ENCODE measurements around the gene HEPACAM.

The HEPACAM gene

DNA sequence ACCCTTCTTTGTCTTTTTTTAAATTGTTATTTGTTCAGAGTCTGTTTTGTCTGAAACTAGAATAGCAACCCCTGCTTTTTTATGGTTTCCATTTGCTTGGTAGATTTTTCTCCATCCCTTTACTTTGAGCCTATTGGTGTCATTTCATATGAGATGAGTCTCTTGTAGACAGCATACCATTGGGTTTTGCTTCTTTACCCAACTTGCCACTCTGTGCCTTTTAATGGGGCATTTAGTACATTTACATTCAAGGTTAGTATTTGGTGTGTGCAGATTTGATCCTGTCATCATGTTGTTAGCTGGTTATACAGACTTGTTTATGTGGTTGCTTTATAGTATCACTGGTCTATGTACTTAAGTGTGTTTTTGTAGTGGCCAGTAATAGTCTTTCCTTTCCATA, 46.2 kb upstream of the HEPACAM start:
- H3K4me1 ChIP-seq (ENCODE audit: low read length), result no peaks in the 10 kb centered on the region
- no peak overlapping the region for H2AFZ ChIP-seq (ENCODE audit: low read depth, low read length)
- no peak overlapping the region for H3K4me3 ChIP-seq (ENCODE audit: low read length)
- H3K79me2 ChIP-seq (ENCODE audit: low read length), result no peaks in the 10 kb centered on the region
- no peaks in the 10 kb centered on the region for H3K27me3 ChIP-seq (ENCODE audit: low read depth, low read length)
- H4K20me1 ChIP-seq (ENCODE audit: insufficient read depth, low read length), result no peaks in the 10 kb centered on the region
- no peak overlapping the region for H3K27ac ChIP-seq (ENCODE audit: low read length)
- H3K4me2 ChIP-seq (ENCODE audit: low read length), result no peak overlapping the region
- TF ChIP-seq EZH2phosphoT487 (IDR thresholded peaks at IDR 0.05; ENCODE audit: low read depth), result no peak
- TF ChIP-seq, protein P1, sequence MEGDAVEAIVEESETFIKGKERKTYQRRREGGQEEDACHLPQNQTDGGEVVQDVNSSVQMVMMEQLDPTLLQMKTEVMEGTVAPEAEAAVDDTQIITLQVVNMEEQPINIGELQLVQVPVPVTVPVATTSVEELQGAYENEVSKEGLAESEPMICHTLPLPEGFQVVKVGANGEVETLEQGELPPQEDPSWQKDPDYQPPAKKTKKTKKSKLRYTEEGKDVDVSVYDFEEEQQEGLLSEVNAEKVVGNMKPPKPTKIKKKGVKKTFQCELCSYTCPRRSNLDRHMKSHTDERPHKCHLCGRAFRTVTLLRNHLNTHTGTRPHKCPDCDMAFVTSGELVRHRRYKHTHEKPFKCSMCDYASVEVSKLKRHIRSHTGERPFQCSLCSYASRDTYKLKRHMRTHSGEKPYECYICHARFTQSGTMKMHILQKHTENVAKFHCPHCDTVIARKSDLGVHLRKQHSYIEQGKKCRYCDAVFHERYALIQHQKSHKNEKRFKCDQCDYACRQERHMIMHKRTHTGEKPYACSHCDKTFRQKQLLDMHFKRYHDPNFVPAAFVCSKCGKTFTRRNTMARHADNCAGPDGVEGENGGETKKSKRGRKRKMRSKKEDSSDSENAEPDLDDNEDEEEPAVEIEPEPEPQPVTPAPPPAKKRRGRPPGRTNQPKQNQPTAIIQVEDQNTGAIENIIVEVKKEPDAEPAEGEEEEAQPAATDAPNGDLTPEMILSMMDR (IDR thresholded peaks at IDR 0.05; ENCODE audit: low read depth, low read length), result no peak
- H3K9ac ChIP-seq (ENCODE audit: low read length), result no peak overlapping the region
- H3K36me3 ChIP-seq (replicated peaks; ENCODE audit: low read depth, low read length), result no peaks in the 10 kb centered on the region
- H3K9me3 ChIP-seq (ENCODE audit: insufficient read depth, low read length), result no peaks in the 10 kb centered on the region

DNA sequence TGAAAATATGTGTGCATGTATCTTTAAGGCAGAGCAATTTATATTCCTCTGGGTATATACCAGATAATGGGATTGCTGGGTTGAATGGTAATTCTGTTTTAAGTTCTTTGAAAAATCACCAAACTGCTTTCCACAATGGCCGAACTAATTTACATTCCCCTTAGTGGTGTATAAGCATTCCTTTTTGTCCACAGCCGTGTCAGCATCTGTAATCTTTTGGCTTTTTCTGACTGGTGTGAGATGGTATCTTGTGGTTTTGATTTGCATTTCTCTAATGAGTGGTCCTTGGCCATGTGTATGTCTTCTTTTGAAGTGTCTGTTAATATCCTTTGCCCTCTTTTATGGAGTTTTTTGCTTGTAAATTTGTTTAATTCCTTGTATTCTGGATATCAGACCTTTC, 42.5 kb upstream of the HEPACAM start:
- Histone ChIP-seq H3K9me3 (ENCODE audit: insufficient read depth, low read length) (no peaks in the 10 kb centered on the region), H3K9ac (ENCODE audit: low read length) (no peak overlapping the region), H3K4me3 (ENCODE audit: low read length) (no peak overlapping the region), H3K27me3 (ENCODE audit: low read depth, low read length) (no peaks in the 10 kb centered on the region), H3K4me2 (ENCODE audit: low read length) (no peak overlapping the region), H4K20me1 (ENCODE audit: insufficient read depth, low read length) (no peaks in the 10 kb centered on the region), H3K27ac (ENCODE audit: low read length) (no peak overlapping the region), H3K79me2 (ENCODE audit: low read length) (no peaks in the 10 kb centered on the region), H3K36me3 (replicated peaks; ENCODE audit: low read depth, low read length) (no peaks in the 10 kb centered on the region), H2AFZ (ENCODE audit: low read depth, low read length) (no peak overlapping the region), H3K4me1 (ENCODE audit: low read length) (no peaks in the 10 kb centered on the region)
- no peak for TF ChIP-seq EZH2phosphoT487 (IDR thresholded peaks at IDR 0.05; ENCODE audit: low read depth)
- TF ChIP-seq, protein P1 (IDR thresholded peaks at IDR 0.05; ENCODE audit: low read depth, low read length), result no peak

DNA sequence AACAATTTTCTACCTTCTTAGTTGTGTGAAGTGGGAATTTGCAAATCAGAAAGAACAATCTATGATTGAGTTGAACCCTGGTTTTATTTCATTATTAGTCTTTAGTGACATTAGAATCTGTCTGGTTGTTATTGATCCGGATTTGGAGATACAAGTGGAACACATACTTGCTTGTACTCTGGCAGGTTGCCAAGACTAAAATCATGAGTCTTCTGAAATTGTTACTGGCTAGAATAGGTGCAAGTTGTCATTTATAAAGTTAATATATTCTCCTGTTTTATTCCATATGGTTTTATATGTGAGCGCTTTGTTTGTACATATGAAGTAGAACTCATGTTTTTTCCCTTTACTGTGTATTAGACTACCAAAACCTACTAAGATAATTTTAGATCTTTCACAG, 41.2 kb upstream of the HEPACAM start:
- H3K9me3 ChIP-seq (ENCODE audit: insufficient read depth, low read length), result no peaks in the 10 kb centered on the region
- H2AFZ ChIP-seq (ENCODE audit: low read depth, low read length), result no peak overlapping the region
- H4K20me1 ChIP-seq (ENCODE audit: insufficient read depth, low read length), result no peaks in the 10 kb centered on the region
- TF ChIP-seq, protein P1 (IDR thresholded peaks at IDR 0.05; ENCODE audit: low read depth, low read length), result no peak
- TF ChIP-seq EZH2phosphoT487 (IDR thresholded peaks at IDR 0.05; ENCODE audit: low read depth), result no peak
- no peak overlapping the region for H3K4me3 ChIP-seq (ENCODE audit: low read length)
- H3K4me2 ChIP-seq (ENCODE audit: low read length), result no peak overlapping the region
- H3K27me3 ChIP-seq (ENCODE audit: low read depth, low read length), result no peaks in the 10 kb centered on the region
- no peaks in the 10 kb centered on the region for H3K4me1 ChIP-seq (ENCODE audit: low read length)
- H3K79me2 ChIP-seq (ENCODE audit: low read length), result no peaks in the 10 kb centered on the region
- H3K9ac ChIP-seq (ENCODE audit: low read length), result no peak overlapping the region
- no peaks in the 10 kb centered on the region for H3K36me3 ChIP-seq (replicated peaks; ENCODE audit: low read depth, low read length)
- no peak overlapping the region for H3K27ac ChIP-seq (ENCODE audit: low read length)

DNA sequence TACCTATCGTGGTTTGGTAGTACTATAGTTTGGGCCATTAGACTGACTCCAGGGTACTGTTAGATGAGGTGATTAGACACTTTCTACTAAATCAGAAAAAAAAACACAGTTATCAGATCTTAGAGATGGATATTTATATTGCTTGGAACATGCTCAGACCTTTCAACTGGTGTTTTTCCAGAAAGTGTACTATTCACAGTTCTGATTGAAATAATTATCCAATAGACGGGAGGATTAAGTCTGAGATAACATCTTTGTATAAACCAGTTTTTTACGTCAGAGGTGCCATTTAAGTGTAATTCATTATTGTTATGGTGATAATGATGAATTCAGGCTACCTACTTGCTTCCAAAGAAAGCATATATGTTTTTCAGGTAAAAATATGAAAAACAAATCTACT, 40.7 kb upstream of the HEPACAM start:
- TF ChIP-seq, protein P1 (IDR thresholded peaks at IDR 0.05; ENCODE audit: low read depth, low read length), result no peak
- TF ChIP-seq EZH2phosphoT487 (IDR thresholded peaks at IDR 0.05; ENCODE audit: low read depth), result no peak
- H3K27ac ChIP-seq (ENCODE audit: low read length), result no peak overlapping the region
- no peak overlapping the region for H2AFZ ChIP-seq (ENCODE audit: low read depth, low read length)
- H4K20me1 ChIP-seq (ENCODE audit: insufficient read depth, low read length), result no peaks in the 10 kb centered on the region
- no peaks in the 10 kb centered on the region for H3K27me3 ChIP-seq (ENCODE audit: low read depth, low read length)
- no peaks in the 10 kb centered on the region for H3K36me3 ChIP-seq (replicated peaks; ENCODE audit: low read depth, low read length)
- no peaks in the 10 kb centered on the region for H3K9me3 ChIP-seq (ENCODE audit: insufficient read depth, low read length)
- H3K4me3 ChIP-seq (ENCODE audit: low read length), result no peak overlapping the region
- H3K9ac ChIP-seq (ENCODE audit: low read length), result no peak overlapping the region
- no peak overlapping the region for H3K4me2 ChIP-seq (ENCODE audit: low read length)
- no peaks in the 10 kb centered on the region for H3K79me2 ChIP-seq (ENCODE audit: low read length)
- H3K4me1 ChIP-seq (ENCODE audit: low read length), result no peaks in the 10 kb centered on the region
